GM18519 (cell line): ENCODE results near the gene SDK1.
"Not testable (repeated sequence)": the region's sequence is repeated elsewhere in the genome, so short reads cannot be mapped to it uniquely, and the experiment has no call there.

Source experiments
- ATAC-seq: cut with Tn5 transposase; IDR thresholded peaks from one replicate; pipeline ENCODE4 v1.9.1; 2021; ENCODE audit warnings: mild to moderate bottlenecking, moderate library complexity; ENCODE audit not compliant: unreplicated experiment, low FRiP score

The SDK1 gene

DNA sequence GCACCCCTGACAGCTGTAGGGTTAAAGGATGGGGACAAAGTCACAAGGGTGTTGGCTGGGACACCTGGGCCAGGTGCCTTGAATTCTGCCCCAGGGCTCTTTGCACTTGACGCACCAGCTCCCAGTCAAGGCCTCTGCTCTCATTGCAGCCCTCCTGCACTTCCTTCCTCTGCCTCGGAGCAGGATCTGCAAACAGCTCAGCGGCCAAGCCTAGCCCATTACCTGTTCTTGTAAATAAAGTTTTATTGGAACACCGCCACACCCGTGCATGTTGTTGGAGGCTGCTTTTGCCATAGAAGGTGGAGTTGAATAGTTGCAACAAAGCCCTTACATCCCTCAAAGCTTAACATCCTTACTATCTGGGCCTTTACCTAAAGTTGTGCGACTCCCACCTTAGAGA is 897.2 kb downstream of the SDK1 start:
- ATAC-seq: no peak

DNA sequence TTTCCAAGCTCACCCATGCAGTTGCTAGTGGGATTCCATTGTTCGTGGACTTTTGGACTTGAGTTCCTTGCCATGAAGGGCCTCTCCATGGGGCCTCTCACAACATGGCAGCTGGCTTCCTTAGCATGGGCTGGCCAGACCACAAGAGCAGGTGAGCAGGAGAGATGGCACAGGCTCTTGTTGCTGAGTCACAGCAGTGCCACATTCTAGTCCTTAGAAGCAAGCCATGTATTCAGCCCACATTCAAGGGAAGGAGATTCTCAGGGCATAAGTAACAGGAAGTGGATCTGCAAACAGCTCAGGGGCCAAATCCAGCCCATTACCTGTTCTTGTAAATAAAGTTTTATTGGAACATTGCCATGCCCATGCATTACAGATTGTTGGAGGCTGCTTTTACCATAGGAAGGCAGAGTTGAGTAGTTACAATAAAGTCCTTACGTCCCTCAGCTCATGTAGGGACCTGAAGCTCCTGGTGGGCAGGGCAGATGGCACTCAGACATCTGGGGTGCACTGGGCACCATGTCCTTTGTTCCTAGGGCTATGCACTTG is 899.6 kb downstream of the SDK1 start:
- no peak for ATAC-seq

DNA sequence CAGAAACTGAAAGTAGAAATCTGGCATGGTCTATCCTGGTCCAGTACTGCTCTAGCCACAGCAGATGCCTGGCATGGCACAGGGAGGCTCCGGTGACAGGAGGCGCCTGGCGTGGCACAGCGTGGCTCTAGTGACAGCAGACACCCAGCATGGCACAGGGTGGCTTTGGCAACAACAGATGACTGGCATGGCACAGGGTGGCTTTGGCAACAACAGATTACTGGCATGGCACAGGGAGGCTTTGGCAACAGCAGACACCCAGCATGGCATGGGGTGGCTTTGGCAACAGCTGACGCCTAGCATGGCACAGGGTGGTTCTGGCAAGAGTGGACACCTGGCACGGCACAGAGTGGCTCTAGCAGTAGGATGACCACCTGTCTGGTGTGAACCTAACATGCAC is 900.5 kb downstream of the SDK1 start:
- ATAC-seq: no peak

DNA sequence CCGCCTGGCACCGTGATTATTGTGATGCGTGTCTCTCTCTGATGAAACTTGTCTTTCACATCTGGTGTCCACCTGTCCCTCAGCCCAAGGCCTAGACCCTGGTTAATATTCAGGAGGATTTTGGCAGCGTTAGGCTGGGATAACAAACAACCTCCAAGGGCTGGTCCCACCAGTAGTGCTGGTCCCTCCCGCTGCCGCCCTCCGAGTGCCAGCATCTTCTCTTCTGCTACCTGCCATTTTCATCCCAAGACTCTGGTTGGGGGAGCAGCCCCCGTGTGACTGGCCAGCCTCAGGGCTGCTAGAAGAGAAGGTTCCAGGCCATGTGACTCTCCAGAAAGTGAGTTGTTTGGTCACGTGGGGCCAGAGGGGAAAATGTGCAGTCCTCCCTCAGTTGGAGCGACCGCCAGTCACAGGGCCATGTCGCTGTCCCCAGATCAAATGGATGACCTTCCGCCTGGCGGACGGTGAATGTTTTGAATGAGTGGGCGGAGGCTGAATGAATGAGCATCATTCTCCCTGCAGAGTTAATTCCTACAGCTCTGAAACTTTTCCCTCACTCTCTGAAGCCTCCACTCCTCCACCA is 901.2 kb downstream of the SDK1 start:
- ATAC-seq: no peak

DNA sequence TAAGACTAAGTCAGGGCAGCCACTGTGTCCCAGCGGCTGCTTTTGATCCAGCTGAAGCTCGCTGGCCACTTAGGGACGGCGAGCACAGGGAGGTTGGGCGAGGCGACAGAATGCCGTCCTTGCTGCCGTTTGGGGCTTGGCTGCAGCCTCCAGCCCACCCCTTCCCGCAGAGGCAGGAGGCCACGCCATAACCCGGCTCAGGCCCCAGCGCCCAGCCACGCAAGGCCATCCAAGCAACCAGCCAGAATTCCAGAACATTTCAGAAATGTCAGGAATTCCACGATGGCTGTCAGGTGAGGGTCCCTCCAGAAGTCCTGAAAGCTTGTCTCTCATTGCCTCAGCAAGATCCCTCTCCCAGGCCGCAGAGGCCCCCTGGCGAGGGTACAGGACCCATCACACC is 901.9 kb downstream of the SDK1 start:
- no peak for ATAC-seq

DNA sequence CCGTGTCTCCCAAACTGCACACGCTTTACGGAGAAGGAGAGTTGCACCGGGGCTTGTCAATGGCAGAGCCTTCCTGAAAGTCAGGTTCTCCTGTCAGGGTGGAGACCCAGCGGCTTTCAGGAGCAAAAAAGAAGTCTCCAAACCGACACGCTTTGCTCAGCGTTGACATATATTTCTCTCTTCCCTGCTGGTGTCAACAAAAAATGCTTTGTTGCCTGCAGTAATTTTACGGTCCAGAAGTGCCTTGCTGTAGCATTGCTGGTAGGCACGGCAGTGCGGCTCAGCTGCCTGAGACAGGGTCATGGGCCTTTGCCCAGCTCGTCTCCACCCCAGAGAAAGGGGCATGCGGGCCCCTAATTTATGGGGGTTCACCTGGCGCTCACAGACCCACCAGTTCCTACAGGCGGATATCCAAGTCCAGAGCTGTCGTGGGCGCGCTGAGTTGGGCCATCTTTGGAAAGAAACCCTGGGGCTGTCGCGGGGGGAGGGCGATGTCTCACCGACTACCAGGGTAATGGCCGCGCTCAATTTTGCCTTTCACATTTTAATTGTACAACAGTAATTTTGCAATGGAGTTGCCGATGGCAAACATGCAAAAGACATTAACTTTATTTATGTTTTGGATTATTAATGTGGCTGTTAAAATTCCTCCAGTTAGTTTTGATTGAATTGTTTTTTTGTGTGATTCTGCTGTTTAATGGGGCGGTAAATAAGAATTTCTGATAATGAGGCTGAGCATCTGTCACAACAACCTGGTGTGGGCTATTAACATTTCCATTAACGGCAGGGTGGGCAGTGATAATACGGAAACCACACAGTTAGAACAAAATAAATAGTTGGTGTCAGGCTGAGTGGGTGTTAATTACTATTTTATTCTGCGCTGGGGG is 902.8 kb downstream of the SDK1 start:
- no peak for ATAC-seq

DNA sequence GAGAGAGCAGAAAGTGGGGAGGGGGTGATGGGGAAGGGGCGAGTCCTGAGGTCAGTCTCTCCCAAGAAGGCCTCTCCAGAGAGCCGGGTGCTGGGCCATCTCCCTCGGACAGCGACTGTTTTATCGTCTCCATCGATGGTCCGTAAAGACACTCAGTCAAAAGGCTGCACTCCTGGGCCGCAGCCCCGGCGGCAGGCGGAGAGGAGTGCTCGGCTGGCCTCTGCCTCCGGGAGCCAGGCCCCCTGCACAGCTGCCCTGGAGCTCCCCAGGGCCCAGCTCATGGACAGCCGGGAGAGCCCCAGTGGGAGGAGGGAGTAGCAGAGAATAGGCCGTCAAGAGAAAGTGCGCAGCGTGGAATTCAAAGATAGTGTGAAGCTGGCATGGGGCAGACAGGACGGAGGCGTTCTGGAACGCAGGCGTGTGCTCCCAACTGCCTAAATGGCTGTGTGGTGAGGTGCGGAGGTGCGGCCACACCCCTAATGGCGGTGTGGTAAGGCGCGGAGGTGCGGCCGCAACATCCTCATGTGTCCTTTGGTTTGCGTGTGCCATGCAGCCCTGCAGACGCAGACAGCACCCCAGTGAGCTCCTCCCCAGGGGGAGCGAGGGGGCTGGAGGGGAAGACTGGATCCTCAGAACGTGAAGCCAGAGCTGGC is 903.6 kb downstream of the SDK1 start:
- no peak for ATAC-seq

DNA sequence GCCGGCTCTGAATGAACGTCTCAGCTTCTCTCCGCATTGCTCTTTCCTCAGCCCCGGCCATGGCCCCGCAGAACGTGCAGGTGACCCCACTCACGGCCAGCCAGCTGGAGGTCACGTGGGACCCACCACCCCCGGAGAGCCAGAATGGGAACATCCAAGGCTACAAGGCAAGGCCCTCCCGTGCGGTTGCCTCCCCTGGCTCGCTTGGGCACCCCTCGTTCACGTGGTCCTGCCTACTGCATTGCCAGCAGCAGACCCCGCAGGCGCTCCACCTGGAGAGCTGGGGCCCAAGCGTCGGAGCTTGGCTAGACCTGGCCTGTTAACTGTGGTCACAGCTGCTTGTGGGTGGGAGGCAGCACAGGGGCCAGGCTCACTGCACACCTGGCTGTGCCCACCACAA is 904.8 kb downstream of the SDK1 start:
- no peak for ATAC-seq

DNA sequence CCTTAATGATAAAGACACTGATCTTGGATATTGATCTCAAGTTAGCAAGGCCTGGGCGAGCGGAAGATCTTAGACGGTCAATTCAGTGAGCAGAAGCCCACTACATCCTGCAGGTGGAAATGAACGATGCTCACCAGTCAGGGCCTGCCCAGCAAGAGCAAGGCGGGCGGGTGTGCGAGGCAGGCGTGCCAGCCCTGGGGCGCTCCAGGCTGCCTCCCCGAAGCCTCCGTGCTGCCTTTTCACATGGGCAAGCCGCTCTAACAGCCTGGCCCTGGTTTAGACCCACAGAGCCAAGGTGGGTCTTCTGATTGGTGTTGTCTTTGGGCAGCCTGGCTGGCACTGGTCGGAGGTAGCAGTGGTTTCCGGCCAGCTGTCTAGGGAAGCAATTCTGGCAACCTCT is 906.0 kb downstream of the SDK1 start:
- no peak for ATAC-seq

DNA sequence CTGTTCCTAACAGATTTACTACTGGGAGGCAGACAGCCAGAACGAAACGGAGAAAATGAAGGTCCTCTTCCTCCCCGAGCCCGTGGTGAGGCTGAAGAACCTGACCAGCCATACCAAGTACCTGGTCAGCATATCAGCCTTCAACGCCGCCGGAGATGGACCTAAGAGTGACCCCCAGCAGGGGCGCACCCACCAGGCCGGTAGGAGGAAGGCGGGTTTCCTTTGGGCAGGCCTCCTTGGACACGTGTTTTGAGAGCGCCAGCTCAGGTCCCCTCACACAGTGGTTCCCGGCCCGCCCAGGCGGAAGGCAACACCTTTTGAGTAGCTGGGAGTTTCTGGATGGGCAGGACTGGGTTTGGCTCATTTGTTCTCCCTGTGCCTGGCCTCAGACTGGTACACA is 907.0 kb downstream of the SDK1 start:
- no peak for ATAC-seq

DNA sequence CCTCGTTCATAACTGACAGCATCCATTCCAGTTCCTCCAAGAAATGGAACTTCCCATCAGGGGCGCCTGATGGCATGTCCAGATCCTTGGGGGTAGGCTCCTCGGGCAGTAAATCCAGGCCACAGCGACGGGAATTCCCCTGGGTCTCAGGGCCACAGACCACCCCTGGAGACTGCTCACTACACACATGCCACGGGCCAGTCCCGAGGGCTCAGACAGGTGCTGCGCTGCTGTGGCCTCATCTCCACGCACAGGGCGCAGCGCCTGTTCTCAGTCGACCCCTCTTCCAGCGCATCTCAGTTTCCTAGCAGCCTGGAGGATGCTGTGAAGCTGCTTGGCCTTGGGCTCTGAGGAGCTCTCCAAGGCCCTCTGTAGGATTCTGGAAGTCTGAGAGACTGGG is 907.5 kb downstream of the SDK1 start:
- ATAC-seq: no peak

DNA sequence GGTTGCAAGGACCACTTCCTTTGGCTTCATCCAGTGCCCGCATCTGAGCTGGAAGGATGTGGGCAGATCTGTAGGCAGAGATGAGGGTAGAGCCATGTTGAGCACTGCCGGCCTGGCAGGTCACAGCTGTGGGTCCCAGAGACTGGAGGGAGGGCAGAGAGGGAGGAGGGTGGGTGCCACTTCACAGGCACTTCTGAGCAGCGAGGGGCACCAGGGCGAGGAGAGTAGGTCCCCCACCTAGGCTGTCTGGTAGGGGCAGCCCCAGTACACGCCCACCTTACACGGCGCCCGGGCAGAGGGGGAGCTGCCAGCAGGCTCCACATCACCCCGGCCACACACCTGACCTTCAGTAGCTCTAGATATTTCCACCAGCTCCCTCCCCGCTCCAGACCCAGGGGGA is 908.1 kb downstream of the SDK1 start:
- ATAC-seq: no peak

DNA sequence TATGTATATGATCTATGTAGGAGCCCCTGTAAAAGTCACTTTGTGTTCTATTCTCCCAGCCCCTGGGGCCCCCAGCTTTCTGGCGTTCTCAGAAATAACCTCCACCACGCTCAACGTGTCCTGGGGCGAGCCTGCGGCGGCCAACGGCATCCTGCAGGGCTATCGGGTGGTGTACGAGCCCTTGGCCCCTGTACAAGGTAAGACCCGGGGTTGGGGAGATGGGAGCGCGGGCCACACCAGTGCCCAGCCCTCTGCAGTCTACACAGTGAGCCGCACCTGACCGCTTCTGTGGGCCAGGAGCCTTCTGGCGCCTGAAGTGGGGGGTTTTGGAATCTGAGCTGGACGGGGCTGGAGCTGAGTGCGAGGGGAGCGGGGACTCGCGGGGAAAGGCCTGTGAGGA is 908.9 kb downstream of the SDK1 start:
- no peak for ATAC-seq

DNA sequence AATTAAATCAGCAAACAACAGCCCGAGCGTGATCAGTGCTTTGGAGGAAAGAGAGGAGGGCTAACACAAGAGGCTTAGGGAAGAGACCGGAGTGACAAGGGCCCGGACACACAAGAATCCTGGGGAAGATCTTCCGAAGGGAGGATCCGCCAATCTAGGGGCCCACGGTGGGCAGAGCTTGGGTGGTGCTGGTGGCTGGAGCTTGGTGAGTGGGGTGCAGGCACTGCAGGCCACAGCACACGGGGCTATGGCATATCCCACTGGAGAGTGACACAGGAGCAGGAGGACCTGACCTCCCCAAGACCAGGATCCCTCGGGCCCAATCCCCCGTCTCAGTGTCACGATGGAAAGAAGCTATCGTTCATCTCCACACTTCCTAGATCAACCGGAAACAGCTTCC is 909.8 kb downstream of the SDK1 start:
- ATAC-seq: no peak

DNA sequence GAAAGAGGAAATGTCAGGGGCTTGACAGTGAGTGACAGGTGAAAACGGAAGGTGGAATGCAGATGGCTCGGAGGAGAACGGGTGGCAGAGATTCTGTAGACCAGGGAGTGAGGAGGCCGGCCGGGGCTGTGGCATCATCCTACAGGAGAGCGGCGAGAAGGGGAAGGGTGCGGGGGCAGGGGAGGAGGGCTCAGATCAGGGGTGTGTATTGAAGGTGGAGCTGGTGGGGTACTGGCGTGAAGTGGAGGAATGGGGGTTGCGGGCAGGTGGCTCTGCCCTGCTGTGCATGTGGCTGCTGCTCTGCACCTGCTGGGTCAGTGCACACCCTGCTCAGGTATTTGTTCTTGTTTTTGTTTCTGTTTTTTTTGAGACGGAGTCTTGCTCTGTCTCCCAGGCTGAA is 910.2 kb downstream of the SDK1 start:
- ATAC-seq: no peak

DNA sequence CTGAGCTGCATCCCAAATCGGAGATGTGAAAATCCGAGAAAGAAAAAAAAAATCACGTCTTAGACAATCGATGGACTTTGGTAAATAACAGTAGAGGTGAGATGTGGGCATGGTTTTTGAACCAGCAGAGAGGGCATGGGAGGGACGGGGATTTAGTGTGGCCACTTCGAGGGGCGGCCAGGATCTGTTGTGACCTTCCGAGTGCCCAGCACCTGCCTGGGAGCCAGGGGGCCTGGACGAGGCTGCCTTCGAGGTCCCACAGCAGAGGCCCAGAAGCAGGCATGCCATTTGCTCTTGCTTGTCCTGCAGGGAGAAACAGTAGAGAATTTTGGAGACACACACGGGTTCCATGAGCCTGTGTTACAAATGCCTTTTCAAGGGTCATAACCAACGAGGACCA is 911.3 kb downstream of the SDK1 start:
- ATAC-seq: no peak

DNA sequence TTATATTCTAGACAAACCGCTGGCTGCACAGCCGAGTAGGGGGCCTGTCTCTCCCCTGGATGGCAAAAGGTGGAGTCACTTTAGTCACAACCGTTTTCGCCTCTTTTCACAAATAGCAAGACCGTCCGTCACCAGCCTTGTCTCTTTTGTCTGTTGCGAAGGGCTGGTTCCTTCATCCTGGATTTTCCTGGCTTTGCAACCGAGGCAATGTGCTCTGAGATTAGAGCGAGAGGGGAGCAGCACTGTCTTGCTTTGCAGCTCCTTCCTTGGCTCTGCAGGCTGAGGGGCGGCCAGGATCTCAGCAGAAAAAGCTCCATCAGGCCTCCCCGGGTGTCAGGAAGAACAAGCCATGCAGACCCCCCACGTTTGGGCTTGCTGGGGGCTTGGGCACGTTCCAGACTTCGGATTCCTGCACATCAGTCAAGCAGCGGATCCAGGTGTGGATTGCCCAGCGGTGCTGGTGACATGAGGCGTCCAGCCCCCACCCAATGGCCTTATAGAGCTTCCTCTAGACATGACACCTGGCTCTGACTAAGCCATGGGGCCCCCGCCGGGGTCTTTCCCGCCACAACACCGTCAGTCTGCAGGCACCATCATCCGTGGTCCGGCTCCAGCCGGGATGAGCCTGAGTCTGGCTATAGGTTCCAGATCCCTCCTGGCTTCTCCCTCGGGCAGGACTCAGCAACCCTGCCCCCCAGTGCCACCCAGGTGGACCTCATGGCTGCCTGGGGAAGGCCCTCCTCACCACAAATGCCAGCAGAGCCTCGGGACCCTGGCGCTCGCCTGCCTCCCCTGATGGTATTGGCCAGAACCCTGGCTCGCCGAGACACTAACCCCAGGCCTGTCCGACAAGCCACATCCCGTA is 913.5 kb downstream of the SDK1 start:
- no peak for ATAC-seq

DNA sequence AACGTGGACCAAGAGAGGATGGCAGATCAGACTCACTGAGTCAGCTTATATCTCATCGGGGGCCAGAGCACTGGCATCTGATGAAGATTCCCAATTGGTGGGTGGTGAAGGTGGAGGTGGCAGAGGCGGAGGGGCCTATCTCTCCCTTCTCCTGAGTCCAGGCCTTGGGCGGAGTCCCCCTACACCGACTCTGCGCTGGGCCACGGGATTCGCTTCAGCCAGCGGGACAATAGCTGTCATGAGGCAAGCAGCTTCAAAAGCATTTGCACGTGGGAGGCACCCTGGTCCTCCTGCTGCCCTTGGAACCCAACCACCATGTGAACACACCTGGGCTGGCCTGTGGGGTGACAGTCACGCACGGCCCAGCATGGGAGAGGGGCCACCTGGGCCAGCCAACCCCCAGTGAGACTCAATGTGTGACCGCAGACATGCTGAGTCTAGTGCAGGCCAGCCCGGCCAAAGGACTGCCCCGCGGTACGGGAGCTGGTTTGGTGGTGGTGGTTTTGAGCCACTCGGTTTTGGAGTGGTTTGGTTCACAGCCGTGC is 914.2 kb downstream of the SDK1 start:
- ATAC-seq: no peak

DNA sequence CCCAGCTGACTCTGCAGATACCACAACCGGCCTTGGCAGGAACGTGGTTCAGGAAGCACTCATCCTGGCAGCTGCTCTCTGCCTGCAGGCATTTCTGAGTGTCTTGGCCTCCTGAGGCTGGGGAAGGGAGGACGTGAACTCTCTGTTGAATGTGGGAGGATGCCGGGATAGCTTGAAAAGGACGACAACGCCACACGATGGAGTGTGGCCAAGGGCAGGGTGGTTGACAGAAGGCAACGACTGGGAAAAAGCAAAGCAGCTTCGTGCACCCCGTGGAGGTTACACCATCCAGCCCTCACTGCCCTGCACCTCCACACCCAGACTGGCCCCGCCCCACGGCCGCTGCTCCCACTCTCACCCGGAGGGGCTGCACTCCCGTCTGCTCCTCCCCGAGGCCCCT is 915.0 kb downstream of the SDK1 start:
- ATAC-seq: no peak

DNA sequence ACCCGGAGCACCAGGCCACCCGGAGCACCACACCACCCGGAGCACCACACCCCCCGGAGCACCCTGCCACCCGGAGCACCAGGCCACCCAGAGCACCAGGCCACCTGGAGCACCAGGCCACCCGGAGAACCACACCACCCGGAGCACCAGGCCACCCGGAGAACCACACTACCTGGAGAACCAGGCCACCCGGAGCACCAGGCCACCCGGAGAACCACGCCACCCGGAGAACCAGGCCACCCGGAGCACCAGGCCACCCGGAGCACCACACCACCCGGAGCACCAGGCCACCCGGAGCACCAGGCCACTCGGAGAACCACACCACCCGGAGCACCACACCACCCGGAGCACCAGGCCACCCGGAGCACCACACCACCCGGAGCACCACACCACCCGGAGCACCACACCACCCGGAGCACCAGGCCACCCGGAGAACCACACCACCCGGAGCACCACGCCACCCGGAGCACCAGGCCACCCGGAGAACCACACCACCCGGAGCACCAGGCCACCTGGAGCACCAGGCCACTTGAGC is 916.1 kb downstream of the SDK1 start:
- ATAC-seq: not testable (repeated sequence)
